Measurements from ENCODE around the gene ECI1.

The ECI1 gene

GRCh38 chr16:2273931-2274330, 22.5 kb upstream of the ECI1 start:
- no peaks in the 10 kb centered on the region for H4K20me1 ChIP-seq (ENCODE audit: insufficient read depth, low read length)
- TF ChIP-seq EZH2 (IDR thresholded peaks at IDR 0.05; ENCODE audit: borderline replicate concordance, low read length) (no peak), CTCF (IDR thresholded peaks at IDR 0.05; ENCODE audit: low read length) (no peak)
- H3K9me2 ChIP-seq (ENCODE audit: low read depth, low read length) = no peaks in the 10 kb centered on the region
- no peaks in the 10 kb centered on the region; the same call in 1 of the 2 replicates for H3K36me3 ChIP-seq (ENCODE audit: insufficient read depth, low read length)
- peaks cover 9% of the 10 kb centered on the region for H3K27me3 ChIP-seq (ENCODE audit: insufficient read depth, low read length)
- H3K27ac ChIP-seq (ENCODE audit: low read depth, low read length, poor library complexity, severe bottlenecking) = no peak overlapping the region
- H3K79me2 ChIP-seq (ENCODE audit: insufficient read depth, low read length) = no peaks in the 10 kb centered on the region
- no peaks in the 10 kb centered on the region for H3F3A ChIP-seq (ENCODE audit: insufficient read depth, low read length)
- H3K9ac ChIP-seq (ENCODE audit: low read length) = no peak overlapping the region
- H3K4me3 ChIP-seq (ENCODE audit: low read depth, low read length, poor library complexity, severe bottlenecking) = no peak overlapping the region
- H3K4me2 ChIP-seq (ENCODE audit: low read length) = no peak overlapping the region
- H3K9me3 ChIP-seq (ENCODE audit: low read length) = no peaks in the 10 kb centered on the region
- peaks cover 11% of the 10 kb centered on the region for H3K4me1 ChIP-seq (ENCODE audit: insufficient read depth, low read length, severe bottlenecking)
- no peak overlapping the region for H2AFZ ChIP-seq (ENCODE audit: low read length)

GRCh38 chr16:2273484-2273883, 22.1 kb upstream of the ECI1 start:
- H3F3A ChIP-seq (ENCODE audit: insufficient read depth, low read length) = no peaks in the 10 kb centered on the region
- no peak overlapping the region for H3K4me3 ChIP-seq (ENCODE audit: low read depth, low read length, poor library complexity, severe bottlenecking)
- H3K4me1 ChIP-seq (ENCODE audit: insufficient read depth, low read length, severe bottlenecking) = peaks cover 13% of the 10 kb centered on the region
- peaks cover 6% of the 10 kb centered on the region; the same call in 1 of the 2 replicates for H3K27me3 ChIP-seq (ENCODE audit: insufficient read depth, low read length)
- no peak overlapping the region for H3K9ac ChIP-seq (ENCODE audit: low read length)
- no peaks in the 10 kb centered on the region for H3K9me2 ChIP-seq (ENCODE audit: low read depth, low read length)
- H3K36me3 ChIP-seq (ENCODE audit: insufficient read depth, low read length) = no peaks in the 10 kb centered on the region; the same call in 1 of the 2 replicates
- H3K9me3 ChIP-seq (ENCODE audit: low read length) = no peaks in the 10 kb centered on the region
- H4K20me1 ChIP-seq (ENCODE audit: insufficient read depth, low read length) = no peaks in the 10 kb centered on the region
- TF ChIP-seq CTCF (IDR thresholded peaks at IDR 0.05; ENCODE audit: low read length) = no peak
- TF ChIP-seq EZH2 (IDR thresholded peaks at IDR 0.05; ENCODE audit: borderline replicate concordance, low read length) = no peak
- no peak overlapping the region for H3K4me2 ChIP-seq (ENCODE audit: low read length)
- H3K27ac ChIP-seq (ENCODE audit: low read depth, low read length, poor library complexity, severe bottlenecking) = no peak overlapping the region
- no peaks in the 10 kb centered on the region for H3K79me2 ChIP-seq (ENCODE audit: insufficient read depth, low read length)
- H2AFZ ChIP-seq (ENCODE audit: low read length) = no peak overlapping the region

GRCh38 chr16:2271848-2272461, 20.6 kb upstream of the ECI1 start:
- Histone ChIP-seq H3K36me3 (ENCODE audit: insufficient read depth, low read length) (no peaks in the 10 kb centered on the region; the same call in 1 of the 2 replicates), H3K4me2 (ENCODE audit: low read length) (no peak overlapping the region), H3K27me3 (ENCODE audit: insufficient read depth, low read length) (no peaks in the 10 kb centered on the region; the same call in 1 of the 2 replicates), H3K4me1 (ENCODE audit: insufficient read depth, low read length, severe bottlenecking) (peaks cover 14% of the 10 kb centered on the region), H3K9me2 (ENCODE audit: low read depth, low read length) (no peaks in the 10 kb centered on the region), H4K20me1 (ENCODE audit: insufficient read depth, low read length) (no peaks in the 10 kb centered on the region), H3F3A (ENCODE audit: insufficient read depth, low read length) (no peaks in the 10 kb centered on the region), H2AFZ (ENCODE audit: low read length) (no peak overlapping the region), H3K9ac (ENCODE audit: low read length) (no peak overlapping the region), H3K9me3 (ENCODE audit: low read length) (no peaks in the 10 kb centered on the region), H3K79me2 (ENCODE audit: insufficient read depth, low read length) (peaks cover 6% of the 10 kb centered on the region), H3K4me3 (ENCODE audit: low read depth, low read length, poor library complexity, severe bottlenecking) (no peak overlapping the region), H3K27ac (ENCODE audit: low read depth, low read length, poor library complexity, severe bottlenecking) (no peak overlapping the region)
- TF ChIP-seq CTCF (IDR thresholded peaks at IDR 0.05; ENCODE audit: low read length) = no peak
- no peak for TF ChIP-seq EZH2 (IDR thresholded peaks at IDR 0.05; ENCODE audit: borderline replicate concordance, low read length)
